PC-9 (cell line): ENCODE results near the gene MUC22. TPM values are rescaled to one million over a fixed set of nuclear protein-coding genes. Genes with fewer than 3 reads are reported as not detected.

Experiments used
- BruUV-seq: library from RNA; stranded (reverse); fragments of 400-500 nt; replicated peaks from 2 replicates; lab custom pipeline; 2021; lab: Mats Ljungman, UMichigan
- CTCF ChIA-PET: fragments of 300-600 bp; sonication (Branson Sonifier 250); formaldehyde crosslinking; loops from one replicate; lab custom pipeline; 2022; ENCODE audit warnings: antibody characterized with exemption; lab: Charles Lee
- POLR2A ChIA-PET: fragments of 300-600 bp; sonication (Branson Sonifier 250); formaldehyde crosslinking; loops from one replicate; lab custom pipeline; 2022; ENCODE audit warnings: antibody characterized with exemption; ENCODE audit not compliant: unreplicated experiment; lab: Charles Lee
- DNase-seq, 2 experiments: peaks; one replicate each; pipeline versions ENCODE4 v3.0.0 to v3.0.0-alpha.2; 2015 to 2022; ENCODE audit warnings: mixed read lengths in 1 of 2
- H2AFZ ChIP-seq: fragments of 200-600 bp; sonication (generic); 2 replicates; pipeline ENCODE4 v1.8.1; 2017; ENCODE audit warnings: antibody characterized with exemption
- H3F3A ChIP-seq: fragments of 200-600 bp; sonication (generic); 2 replicates; pipeline ENCODE4 v1.8.1; 2017; ENCODE audit warnings: antibody characterized with exemption, mild to moderate bottlenecking, low read depth; ENCODE audit not compliant: insufficient read depth
- H3K27ac ChIP-seq: fragments of 200-600 bp; sonication (generic); 2 replicates; pipeline ENCODE4 v1.6.1; 2016; ENCODE audit warnings: mixed run types
- H3K27me3 ChIP-seq: fragments of 200-600 bp; sonication (generic); 2 replicates; pipeline ENCODE4 v1.6.1; 2016; ENCODE audit warnings: low read depth, mixed run types; ENCODE audit not compliant: insufficient read depth
- H3K36me3 ChIP-seq: fragments of 200-600 bp; sonication (generic); 2 replicates; pipeline ENCODE4 v1.6.1; 2016; ENCODE audit warnings: low read depth, mixed run types
- H3K4me1 ChIP-seq: fragments of 200-600 bp; sonication (generic); replicated peaks from 2 replicates; pipeline ENCODE4 v1.6.1; 2016; ENCODE audit warnings: mixed run types; ENCODE audit not compliant: insufficient read depth
- H3K4me2 ChIP-seq: fragments of 200-600 bp; sonication (generic); 2 replicates; pipeline ENCODE4 v1.6.1; 2017; ENCODE audit warnings: mixed run types
- H3K4me3 ChIP-seq: fragments of 200-600 bp; sonication (generic); 2 replicates; pipeline ENCODE4 v1.6.1; 2016; ENCODE audit warnings: mixed run types
- H3K79me2 ChIP-seq: fragments of 200-600 bp; sonication (generic); 2 replicates; pipeline ENCODE4 v1.6.1; 2017; ENCODE audit warnings: low read depth, mixed run types
- H3K9me2 ChIP-seq: fragments of 200-600 bp; sonication (generic); 2 replicates; pipeline ENCODE4 v1.8.1; 2017; ENCODE audit warnings: mild to moderate bottlenecking; ENCODE audit not compliant: insufficient read depth
- H3K9me3 ChIP-seq: fragments of 200-600 bp; sonication (generic); 2 replicates; pipeline ENCODE4 v1.8.1; 2016; ENCODE audit warnings: low read depth; ENCODE audit not compliant: insufficient read depth
- H4K20me1 ChIP-seq: fragments of 200-600 bp; sonication (generic); 2 replicates; pipeline ENCODE4 v1.8.1; 2017; ENCODE audit not compliant: insufficient read depth
- CTCF ChIP-seq: fragments of 200-600 bp; sonication (generic); conservative IDR thresholded peaks from 2 replicates; pipeline ENCODE4 v1.6.1; 2017; ENCODE audit warnings: mixed run types, antibody characterized with exemption, mild to moderate bottlenecking, moderate library complexity
- EZH2 ChIP-seq: fragments of 200-600 bp; sonication (generic); IDR thresholded peaks from 2 replicates; pipeline ENCODE4 v1.8.0; 2017; ENCODE audit warnings: antibody characterized with exemption, low read depth
- intact Hi-C: fragments of 100-400 bp; cut with micrococcal nuclease; formaldehyde crosslinking; loops from one replicate; pipeline ENCODE4 v1.10.0; 2022; ENCODE audit not compliant: unreplicated experiment
- total RNA-seq: library from RNA; stranded (reverse); gene quantifications from 2 replicates; pipeline ENCODE4 v1.2.3, GENCODE V29; 2021

The MUC22 gene
- total RNA-seq, 1 experiment from 2014 or later: not detected

GRCh38 chr6:31081872-31082271 lies 71.6 kb downstream of the MUC22 start:
- TF ChIP-seq CTCF: no peak
- no peak for TF ChIP-seq EZH2
- peaks cover 6% of the 10 kb centered on the region; the same call in 1 of the 2 replicates for H3K4me1 ChIP-seq

GRCh38 chr6:31083742-31084354 lies 73.6 kb downstream of the MUC22 start:
- Histone ChIP-seq H3K4me2 (no peak overlapping the region), H3K4me3 (no peak overlapping the region), H3K27me3 (no peaks in the 10 kb centered on the region), H3K36me3 (no peaks in the 10 kb centered on the region), H2AFZ (no peak overlapping the region), H3K4me1 (peaks cover 12% of the 10 kb centered on the region), H3K9me3 (no peaks in the 10 kb centered on the region), H3K9me2 (no peaks in the 10 kb centered on the region), H3F3A (peaks cover 9% of the 10 kb centered on the region; the same call in 1 of the 2 replicates), H3K79me2 (no peaks in the 10 kb centered on the region), H3K27ac (no peak overlapping the region), H4K20me1 (no peaks in the 10 kb centered on the region)
- no peak for TF ChIP-seq EZH2
- TF ChIP-seq CTCF: peak; percentile 24; the same call in 1 of the 2 replicates
- no TSS peak for BruUV-seq
- intact Hi-C loops: no loop called here
- CTCF ChIA-PET: interaction anchor here (0.6 kb wide), 1 partner anchor 370 kb away, joined by 3 read pairs; no protein-coding TSS in a partner anchor
- POLR2A ChIA-PET: no interaction called here
- DNase-seq: no peak

More at GRCh38 chr6:31081872-31082271, 71.6 kb downstream of the MUC22 start:
- Histone ChIP-seq H3K27me3 (no peaks in the 10 kb centered on the region), H3K36me3 (no peaks in the 10 kb centered on the region), H3K4me3 (no peak overlapping the region), H3K79me2 (no peaks in the 10 kb centered on the region), H3K27ac (no peak overlapping the region), H3F3A (peaks cover 5% of the 10 kb centered on the region; the same call in 1 of the 2 replicates), H3K9me2 (no peaks in the 10 kb centered on the region), H3K9me3 (no peaks in the 10 kb centered on the region), H3K4me2 (no peak overlapping the region), H2AFZ (no peak overlapping the region), H4K20me1 (no peaks in the 10 kb centered on the region)
- BruUV-seq: no TSS peak
- ChIA-PET POLR2A (interaction anchor here (0.6 kb wide), 1 partner anchor 724 kb away, joined by 4 read pairs; no protein-coding TSS in a partner anchor), CTCF (interaction anchor here (0.7 to 0.9 kb wide), 2 partner anchors 33 to 47 kb away, joined by 3 to 4 read pairs; no protein-coding TSS in a partner anchor)
- intact Hi-C loops: no loop called here
- no peak for DNase-seq

Other genes starting within 250 kb of the MUC22 start
- gene DDR1, start 126.0 kb upstream of the MUC22 start, total RNA-seq: 267 and 269 TPM in 2 replicates
- 31.3 and 43.9 TPM in 2 replicates for gene GTF2H4, start 102.3 kb upstream of the MUC22 start, total RNA-seq
- gene VARS2, start 96.2 kb upstream of the MUC22 start, total RNA-seq: 59.4 and 60.3 TPM in 2 replicates
- 0.72 and 0.75 TPM in 2 replicates for gene SFTA2, start 78.3 kb upstream of the MUC22 start, total RNA-seq
- gene MUCL3, start 69.5 kb upstream of the MUC22 start, total RNA-seq: not detected in 2 replicates
- 0.13 TPM in 1 of 2 replicates, not detected in the other for gene MUC21, start 26.8 kb upstream of the MUC22 start, total RNA-seq
- gene C6orf15, start 102.1 kb downstream of the MUC22 start, total RNA-seq: 21.1 and 21.6 TPM in 2 replicates
- 29.2 and 34.2 TPM in 2 replicates for gene PSORS1C1, start 104.3 kb downstream of the MUC22 start, total RNA-seq
- 1.0 and 1.9 TPM in 2 replicates for gene CDSN, start 110.0 kb downstream of the MUC22 start, total RNA-seq
- not detected in 2 replicates for gene PSORS1C2, start 128.6 kb downstream of the MUC22 start, total RNA-seq
- gene CCHCR1, start 147.3 kb downstream of the MUC22 start, total RNA-seq: 60.6 and 69.0 TPM in 2 replicates
- 19.0 and 26.0 TPM in 2 replicates for gene TCF19, start 148.1 kb downstream of the MUC22 start, total RNA-seq
- 1.1 and 1.4 TPM in 2 replicates for gene POU5F1, start 160.2 kb downstream of the MUC22 start, total RNA-seq